Activated T-helper 2 cell treated with anti-CD3 and anti-CD28 coated beads, Interferon-gamma antibody, Interleukin-2, Interleukin-4, amounts not matched to agents 10 μg/mL and 5 μg/mL and 100 μg/mL, durations not matched to agents 14 hours and 24 hours and 36 hours (primary cell): ENCODE results near the gene ERFE. TPM values are rescaled to one million over a fixed set of nuclear protein-coding genes. Genes with fewer than 3 reads are reported as not detected.

Experiments
- DNase-seq: peaks from one replicate; pipeline ENCODE4 v3.0.0; 2021; ENCODE audit warnings: low spot score
- H3K27ac Mint-ChIP-seq: one replicate; pipeline ENCODE4 v1.8.0; 2021; ENCODE audit warnings: mixed read lengths
- H3K27me3 Mint-ChIP-seq: one replicate; pipeline ENCODE4 v1.8.0; 2021; ENCODE audit warnings: low read depth, mixed read lengths
- H3K36me3 Mint-ChIP-seq: one replicate; pipeline ENCODE4 v1.8.0; 2021; ENCODE audit warnings: low read depth, mixed read lengths
- H3K4me1 Mint-ChIP-seq: one replicate; pipeline ENCODE4 v1.8.0; 2021; ENCODE audit warnings: low read depth, mixed read lengths
- H3K4me3 Mint-ChIP-seq: one replicate; pipeline ENCODE4 v1.8.0; 2021; ENCODE audit warnings: low read depth, mild to moderate bottlenecking, moderate library complexity, mixed read lengths
- H3K9me3 Mint-ChIP-seq: one replicate; pipeline ENCODE4 v1.8.0; 2021; ENCODE audit warnings: mixed read lengths
- intact Hi-C: fragments of 100-400 bp; cut with micrococcal nuclease; formaldehyde crosslinking; loops from one replicate; pipeline ENCODE4 v1.15.1; 2023
- total RNA-seq: library from RNA; stranded (reverse); gene quantifications from 2 replicates; pipeline ENCODE4 v1.2.3, GENCODE V29; 2022

The ERFE gene
- total RNA-seq, 1 donor from 2014 or later, result 0.46 TPM

- intact Hi-C loops, result no loop called here
- no peak for DNase-seq
- Mint-ChIP-seq H3K27me3 (no peaks in the 10 kb centered on the region), H3K4me3 (no peak overlapping the region), H3K9me3 (no peaks in the 10 kb centered on the region), H3K27ac (no peak overlapping the region), H3K36me3 (peaks cover 78% of the 10 kb centered on the region), H3K4me1 (peaks cover 3% of the 10 kb centered on the region)
Measured at GRCh38 chr2:238180554-238180953, 21.8 kb downstream of the ERFE start.

- Mint-ChIP-seq H3K36me3 (peaks cover 84% of the 10 kb centered on the region), H3K4me3 (no peak overlapping the region), H3K9me3 (no peaks in the 10 kb centered on the region), H3K27me3 (no peaks in the 10 kb centered on the region), H3K4me1 (peaks cover 3% of the 10 kb centered on the region), H3K27ac (no peak overlapping the region)
- DNase-seq, result no peak
- intact Hi-C loops, result no loop called here
Measured at GRCh38 chr2:238182362-238182761, 23.6 kb downstream of the ERFE start.

- no peak for DNase-seq
- peaks cover 93% of the 10 kb centered on the region for H3K36me3 Mint-ChIP-seq
- H3K27me3 Mint-ChIP-seq, result no peaks in the 10 kb centered on the region
- H3K27ac Mint-ChIP-seq, result no peak overlapping the region
- H3K4me1 Mint-ChIP-seq, result peaks cover 3% of the 10 kb centered on the region
- H3K9me3 Mint-ChIP-seq, result no peaks in the 10 kb centered on the region
- intact Hi-C loops, result no loop called here
- no peak overlapping the region for H3K4me3 Mint-ChIP-seq
Measured at GRCh38 chr2:238183821-238184220, 25.1 kb downstream of the ERFE start.

GRCh38 chr2:238187618-238188548 lies 29.1 kb downstream of the ERFE start:
- Mint-ChIP-seq H3K4me1 (peaks cover 3% of the 10 kb centered on the region), H3K27me3 (no peaks in the 10 kb centered on the region)

GRCh38 chr2:238190445-238190844 lies 31.7 kb downstream of the ERFE start:
- intact Hi-C loops, result no loop called here
- DNase-seq, result no peak
- no peaks in the 10 kb centered on the region for H3K9me3 Mint-ChIP-seq
- H3K27ac Mint-ChIP-seq, result no peak overlapping the region
- no peak overlapping the region for H3K4me3 Mint-ChIP-seq
- no peaks in the 10 kb centered on the region for H3K27me3 Mint-ChIP-seq
- H3K36me3 Mint-ChIP-seq, result peaks cover 83% of the 10 kb centered on the region
- H3K4me1 Mint-ChIP-seq, result peaks cover under 1% of the 10 kb centered on the region

More at GRCh38 chr2:238187618-238188548, 29.1 kb downstream of the ERFE start:
- intact Hi-C loops, result no loop called here
- no peaks in the 10 kb centered on the region for H3K9me3 Mint-ChIP-seq
- H3K4me3 Mint-ChIP-seq, result no peak overlapping the region
- H3K36me3 Mint-ChIP-seq, result peaks cover 88% of the 10 kb centered on the region
- no peak for DNase-seq
- no peak overlapping the region for H3K27ac Mint-ChIP-seq

GRCh38 chr2:238202326-238203093 lies 43.7 kb downstream of the ERFE start:
- Mint-ChIP-seq H3K27ac (peak overlapping the region; percentile 79), H3K27me3 (no peaks in the 10 kb centered on the region), H3K9me3 (no peaks in the 10 kb centered on the region), H3K4me3 (peak overlapping the region; percentile 84), H3K4me1 (peaks cover 30% of the 10 kb centered on the region), H3K36me3 (peaks cover 16% of the 10 kb centered on the region)
- intact Hi-C loops, result loop anchor here (2.0 kb wide), 2 partner anchors 38 to 236 kb away; partner anchors contain the start of genes HES6 and UBE2F
- DNase-seq, result no peak

- Mint-ChIP-seq H3K27me3 (no peaks in the 10 kb centered on the region), H3K36me3 (peaks cover 12% of the 10 kb centered on the region), H3K4me1 (peaks cover 26% of the 10 kb centered on the region), H3K4me3 (peak within 1 kb of the TSS; percentile 84), H3K9me3 (no peaks in the 10 kb centered on the region), H3K27ac (peak within 1 kb of the TSS; percentile 81)
- peak; percentile 85 for DNase-seq
- intact Hi-C loops, result loop anchor here (2.0 kb wide), 2 partner anchors 37 to 237 kb away; partner anchors contain the start of genes HES6 and UBE2F
Measured at GRCh38 chr2:238203094-238203972, 44.6 kb downstream of the ERFE start, which contains the start of gene ILKAP. TSS of gene ILKAP (minus strand) at chr2:238203695. CDS start at chr2:238203553, 142 bp downstream.

- H3K4me3 Mint-ChIP-seq, result peak overlapping the region; percentile 78
- intact Hi-C loops, result loop anchor here (2.0 kb wide), 2 partner anchors 37 to 237 kb away; partner anchors contain the start of genes HES6 and UBE2F
- no peaks in the 10 kb centered on the region for H3K27me3 Mint-ChIP-seq
- H3K9me3 Mint-ChIP-seq, result no peaks in the 10 kb centered on the region
- H3K4me1 Mint-ChIP-seq, result peaks cover 23% of the 10 kb centered on the region
- H3K27ac Mint-ChIP-seq, result peak overlapping the region; percentile 81
- peaks cover 12% of the 10 kb centered on the region for H3K36me3 Mint-ChIP-seq
- DNase-seq, result no peak
Measured at GRCh38 chr2:238203973-238204683, 45.4 kb downstream of the ERFE start.

- Mint-ChIP-seq H3K9me3 (no peaks in the 10 kb centered on the region), H3K36me3 (peaks cover 5% of the 10 kb centered on the region), H3K4me3 (no peak overlapping the region), H3K4me1 (peaks cover 9% of the 10 kb centered on the region), H3K27ac (no peak overlapping the region), H3K27me3 (peaks cover 5% of the 10 kb centered on the region)
- intact Hi-C loops, result no loop called here
- DNase-seq, result no peak
Measured at GRCh38 chr2:238207006-238207405, 48.2 kb downstream of the ERFE start.

GRCh38 chr2:238216651-238217184 lies 57.9 kb downstream of the ERFE start:
- no peak for DNase-seq
- H3K27ac Mint-ChIP-seq, result no peak overlapping the region

More at GRCh38 chr2:238216651-238217184, 57.9 kb downstream of the ERFE start:
- H3K4me1 Mint-ChIP-seq, result no peaks in the 10 kb centered on the region
- intact Hi-C loops, result no loop called here
- H3K4me3 Mint-ChIP-seq, result no peak overlapping the region
- H3K36me3 Mint-ChIP-seq, result no peaks in the 10 kb centered on the region
- H3K9me3 Mint-ChIP-seq, result no peaks in the 10 kb centered on the region
- H3K27me3 Mint-ChIP-seq, result peaks cover 26% of the 10 kb centered on the region
